ENCODE measurements around the gene DAG1. TPM values are rescaled to one million over a fixed set of nuclear protein-coding genes. Genes with fewer than 3 reads are reported as not detected.

DAG1 gene
- total RNA-seq, 2 donors from 2014 or later: 46.8 to 57.9 TPM

GRCh38 chr3:49531218-49531617 is 61.2 kb downstream of the DAG1 start:
- Histone ChIP-seq H3K27ac (no peak overlapping the region), H3K4me1 (peaks cover 39% of the 10 kb centered on the region), H3K36me3 (replicated peaks in 1 of 2; ENCODE audit: insufficient read depth in 1 of 2, low read depth in 2 of 2) (peaks cover 14% of the 10 kb centered on the region in 2 donors), H3K9me3 (no peaks in the 10 kb centered on the region), H3K27me3 (no peaks in the 10 kb centered on the region), H3K4me3 (no peak overlapping the region)
- TF ChIP-seq, protein P1, sequence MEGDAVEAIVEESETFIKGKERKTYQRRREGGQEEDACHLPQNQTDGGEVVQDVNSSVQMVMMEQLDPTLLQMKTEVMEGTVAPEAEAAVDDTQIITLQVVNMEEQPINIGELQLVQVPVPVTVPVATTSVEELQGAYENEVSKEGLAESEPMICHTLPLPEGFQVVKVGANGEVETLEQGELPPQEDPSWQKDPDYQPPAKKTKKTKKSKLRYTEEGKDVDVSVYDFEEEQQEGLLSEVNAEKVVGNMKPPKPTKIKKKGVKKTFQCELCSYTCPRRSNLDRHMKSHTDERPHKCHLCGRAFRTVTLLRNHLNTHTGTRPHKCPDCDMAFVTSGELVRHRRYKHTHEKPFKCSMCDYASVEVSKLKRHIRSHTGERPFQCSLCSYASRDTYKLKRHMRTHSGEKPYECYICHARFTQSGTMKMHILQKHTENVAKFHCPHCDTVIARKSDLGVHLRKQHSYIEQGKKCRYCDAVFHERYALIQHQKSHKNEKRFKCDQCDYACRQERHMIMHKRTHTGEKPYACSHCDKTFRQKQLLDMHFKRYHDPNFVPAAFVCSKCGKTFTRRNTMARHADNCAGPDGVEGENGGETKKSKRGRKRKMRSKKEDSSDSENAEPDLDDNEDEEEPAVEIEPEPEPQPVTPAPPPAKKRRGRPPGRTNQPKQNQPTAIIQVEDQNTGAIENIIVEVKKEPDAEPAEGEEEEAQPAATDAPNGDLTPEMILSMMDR (IDR thresholded peaks at IDR 0.05): no peak
- no peak for TF ChIP-seq POLR2A (IDR thresholded peaks at IDR 0.05)
- ATAC-seq (no peak), DNase-seq (no peak)
- WGBS, 2 donors: 75 to 79% methylated on average over 8 to 10 of the region's 10 CpGs
- intact Hi-C loops (cut with DNase I): no loop called here

DNA sequence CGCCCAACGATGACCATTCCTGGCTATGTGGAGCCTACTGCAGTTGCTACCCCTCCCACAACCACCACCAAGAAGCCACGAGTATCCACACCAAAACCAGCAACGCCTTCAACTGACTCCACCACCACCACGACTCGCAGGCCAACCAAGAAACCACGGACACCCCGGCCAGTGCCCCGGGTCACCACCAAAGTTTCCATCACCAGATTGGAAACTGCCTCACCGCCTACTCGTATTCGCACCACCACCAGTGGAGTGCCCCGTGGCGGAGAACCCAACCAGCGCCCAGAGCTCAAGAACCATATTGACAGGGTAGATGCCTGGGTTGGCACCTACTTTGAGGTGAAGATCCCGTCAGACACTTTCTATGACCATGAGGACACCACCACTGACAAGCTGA is 61.6 kb downstream of the DAG1 start:
- H3K27ac ChIP-seq: no peak overlapping the region
- no peak for TF ChIP-seq POLR2A (IDR thresholded peaks at IDR 0.05)
- TF ChIP-seq, protein P1 (IDR thresholded peaks at IDR 0.05): no peak
- ATAC-seq: no peak
- intact Hi-C loops (cut with DNase I): no loop called here
- H3K4me1 ChIP-seq: peaks cover 44% of the 10 kb centered on the region
- H3K36me3 ChIP-seq (replicated peaks in 1 of 2; ENCODE audit: insufficient read depth in 1 of 2, low read depth in 2 of 2): peaks cover 14% of the 10 kb centered on the region in 2 donors
- no peaks in the 10 kb centered on the region for H3K27me3 ChIP-seq
- no peaks in the 10 kb centered on the region for H3K9me3 ChIP-seq
- no peak for DNase-seq
- no peak overlapping the region for H3K4me3 ChIP-seq
- 88% methylated on average over 13 to 16 of the region's 16 CpGs for WGBS, 2 donors

- Histone ChIP-seq H3K9me3 (no peaks in the 10 kb centered on the region), H3K4me3 (no peak overlapping the region), H3K27ac (no peak overlapping the region), H3K36me3 (replicated peaks in 1 of 2; ENCODE audit: insufficient read depth in 1 of 2, low read depth in 2 of 2) (peaks cover 14% of the 10 kb centered on the region in 2 donors), H3K4me1 (peaks cover 46% of the 10 kb centered on the region), H3K27me3 (no peaks in the 10 kb centered on the region)
- TF ChIP-seq, protein P1 (IDR thresholded peaks at IDR 0.05): no peak
- no peak for ATAC-seq
- 88 to 96% methylated on average over 7 to 12 of the region's 13 CpGs for WGBS, 2 donors
- intact Hi-C loops (cut with DNase I): no loop called here
- no peak for DNase-seq
Observed at GRCh38 chr3:49533031-49533430, 63.0 kb downstream of the DAG1 start.

- peak in 1 of 4 donors; percentile 31 for DNase-seq
- TF ChIP-seq, protein P1 (IDR thresholded peaks at IDR 0.05): no peak
- TF ChIP-seq POLR2A (IDR thresholded peaks at IDR 0.05): no peak
Observed at GRCh38 chr3:49533786-49534519, 63.9 kb downstream of the DAG1 start.

More at GRCh38 chr3:49533786-49534519, 63.9 kb downstream of the DAG1 start:
- Histone ChIP-seq H3K36me3 (replicated peaks in 1 of 2; ENCODE audit: insufficient read depth in 1 of 2, low read depth in 2 of 2) (peaks cover 14% of the 10 kb centered on the region in 2 donors), H3K4me3 (no peak overlapping the region), H3K27ac (peak overlapping the region in 3 of 4 donors; percentile 72 to 86 (median 74)), H3K4me1 (peaks cover 46% of the 10 kb centered on the region), H3K9me3 (no peaks in the 10 kb centered on the region), H3K27me3 (no peaks in the 10 kb centered on the region)
- WGBS, 2 donors: 67 to 84% methylated on average over 7 to 9 of the region's 9 CpGs
- intact Hi-C loops (cut with DNase I): no loop called here
- no peak for ATAC-seq

All from body of pancreas (tissue), 4 donors.